Left cardiac atrium (tissue), 4 donors: ENCODE data around the gene RHBDD1. TPM values are rescaled to one million over a fixed set of nuclear protein-coding genes. Genes with fewer than 3 reads are reported as not detected.
A peak's percentile ranks its signal among the peaks of the same experiment; 100 is the strongest.

ENCODE experiments used
- ATAC-seq, 2 donors: fragments of 200-7000 bp; cut with Tn5 transposase; one replicate each; pipeline ENCODE4 v1.9.1; 2020; ENCODE audit warnings: mild to moderate bottlenecking in 2 of 2, moderate library complexity in 2 of 2
- DNase-seq: peaks from one replicate; pipeline ENCODE4 v3.0.0-alpha.2; 2020
- intact Hi-C, 2 donors: fragments of 100-400 bp; cut with DNase I; formaldehyde crosslinking; loops; one replicate each; pipeline versions ENCODE4 v1.14.1 to v1.15.1; 2022 to 2023
- total RNA-seq, 2 donors: library from RNA; stranded (reverse); fragmentation: NEBNext Ultra II Directional; extraction: Animal tissue kit (Norgen Biotek cat#: 25700); gene quantifications; one replicate each; pipeline ENCODE4 v1.2.1, GENCODE V29; 2021
- donor health status: DM: no; HTN: yes; CAD: no.
- donor health status: DM: no; HTN: yes; CAD: no; lungs with severe emphysema.
- donor health status: DM: yes; HTN: yes; CAD: no.
- donor health status: Dilated cardiomyopathy.

The RHBDD1 gene
- total RNA-seq, 2 donors from 2014 or later, result 35.6 to 38.1 TPM

GRCh38 chr2:226962176-226962773 lies 126.4 kb downstream of the RHBDD1 start:
- intact Hi-C loops, result no loop called here
- DNase-seq (no peak), ATAC-seq (no peak)

DNA sequence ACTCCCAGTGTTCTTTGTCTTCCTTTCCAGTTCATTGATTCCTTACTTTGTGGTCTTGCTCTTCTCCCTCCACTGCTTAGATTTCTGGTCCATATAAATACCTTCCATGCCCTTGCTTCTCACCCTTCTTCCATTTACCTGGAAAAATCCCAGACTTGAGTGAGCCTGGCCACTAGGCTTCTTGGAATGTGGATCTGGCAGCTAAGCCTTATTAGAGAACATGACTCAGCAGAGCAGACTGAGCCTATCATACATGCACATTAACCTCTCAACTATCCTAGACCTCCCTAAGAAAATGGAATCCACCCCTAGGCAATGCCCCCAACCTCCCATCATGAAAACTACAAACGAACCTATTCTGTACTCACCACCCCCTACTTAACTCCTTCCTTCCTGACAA lies 127.7 kb downstream of the RHBDD1 start:
- peak in 1 of 2 donors; percentile 44 for ATAC-seq
- intact Hi-C loops, result no loop called here
- DNase-seq, result no peak

DNA sequence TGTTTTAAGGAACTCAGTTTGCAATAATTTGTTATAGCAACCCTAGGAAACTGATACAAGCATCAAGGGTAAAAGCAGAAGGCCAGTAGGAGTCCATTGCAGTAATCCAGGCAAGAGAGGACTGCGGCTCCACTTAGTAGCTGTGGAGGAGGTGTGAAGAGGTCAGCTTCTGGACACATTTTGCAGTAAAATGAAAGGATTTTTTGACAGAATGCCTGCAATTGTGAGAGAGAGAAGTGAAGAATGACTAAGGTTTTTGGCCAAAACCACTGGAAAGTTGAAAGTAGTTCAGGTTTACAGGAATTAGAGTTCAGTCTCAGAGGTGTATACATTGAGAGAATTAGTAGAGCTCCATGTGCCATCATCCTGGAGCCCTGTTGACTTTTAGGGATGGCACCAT lies 129.5 kb downstream of the RHBDD1 start:
- intact Hi-C loops, result no loop called here
- ATAC-seq (no peak), DNase-seq (no peak)

GRCh38 chr2:226969417-226970080 lies 133.7 kb downstream of the RHBDD1 start:
- intact Hi-C loops, result no loop called here
- ATAC-seq (no peak), DNase-seq (no peak)

GRCh38 chr2:226970362-226970761 lies 134.5 kb downstream of the RHBDD1 start:
- intact Hi-C loops, result no loop called here
- DNase-seq (no peak), ATAC-seq (no peak)

DNA sequence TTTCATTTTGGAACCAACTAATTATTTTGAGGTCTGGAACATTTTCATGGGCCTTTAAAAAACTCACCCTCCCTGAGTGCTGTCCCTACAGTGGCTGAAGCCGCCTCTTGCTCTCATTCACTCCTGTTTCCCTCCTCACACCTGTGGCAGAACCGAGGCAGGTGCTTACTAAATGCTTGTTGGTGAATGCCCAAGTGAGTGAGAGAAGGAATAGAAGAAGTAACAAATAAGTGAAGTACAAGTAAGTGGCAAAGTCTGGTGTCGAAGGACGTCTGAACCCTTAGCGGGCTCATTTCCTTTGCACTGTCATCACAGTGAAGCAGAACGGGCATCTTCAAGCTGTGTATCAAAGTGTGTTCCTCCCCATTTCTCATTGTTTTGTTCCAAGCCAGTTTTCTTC lies 135.2 kb downstream of the RHBDD1 start:
- no peak for ATAC-seq
- intact Hi-C loops, result no loop called here
- DNase-seq, result no peak

DNA sequence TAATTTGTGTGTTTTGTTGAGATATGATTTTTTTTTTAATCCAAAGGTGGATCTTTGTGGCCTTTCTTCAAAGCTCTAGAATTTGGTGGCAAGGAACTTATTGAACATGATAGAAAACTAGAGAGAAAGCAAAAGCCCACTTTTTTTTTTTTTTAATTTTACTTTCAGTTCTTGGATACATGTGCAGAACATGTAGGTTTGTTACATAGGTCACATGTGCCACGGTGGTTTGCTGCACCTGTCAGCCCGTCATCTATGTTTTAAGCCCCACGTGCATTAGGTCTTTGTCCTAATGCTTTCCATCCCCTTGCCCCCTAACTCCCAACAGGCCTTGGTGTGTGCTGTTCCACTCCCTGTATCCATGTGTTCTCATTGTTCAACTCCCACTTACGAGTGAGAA lies 135.9 kb downstream of the RHBDD1 start:
- ATAC-seq (no peak), DNase-seq (no peak)
- intact Hi-C loops, result no loop called here

- DNase-seq, result no peak
- ATAC-seq, result no peak
- intact Hi-C loops, result no loop called here
Observed at GRCh38 chr2:226973816-226974215, 138.0 kb downstream of the RHBDD1 start.

GRCh38 chr2:226977775-226978190 lies 141.9 kb downstream of the RHBDD1 start:
- ATAC-seq, result no peak
- no peak for DNase-seq
- intact Hi-C loops, result no loop called here

GRCh38 chr2:226978300-226978699 lies 142.4 kb downstream of the RHBDD1 start:
- no peak for ATAC-seq
- no peak for DNase-seq
- intact Hi-C loops, result no loop called here

GRCh38 chr2:226979004-226979403 lies 143.2 kb downstream of the RHBDD1 start:
- intact Hi-C loops, result no loop called here
- ATAC-seq, result no peak
- DNase-seq, result no peak

DNA sequence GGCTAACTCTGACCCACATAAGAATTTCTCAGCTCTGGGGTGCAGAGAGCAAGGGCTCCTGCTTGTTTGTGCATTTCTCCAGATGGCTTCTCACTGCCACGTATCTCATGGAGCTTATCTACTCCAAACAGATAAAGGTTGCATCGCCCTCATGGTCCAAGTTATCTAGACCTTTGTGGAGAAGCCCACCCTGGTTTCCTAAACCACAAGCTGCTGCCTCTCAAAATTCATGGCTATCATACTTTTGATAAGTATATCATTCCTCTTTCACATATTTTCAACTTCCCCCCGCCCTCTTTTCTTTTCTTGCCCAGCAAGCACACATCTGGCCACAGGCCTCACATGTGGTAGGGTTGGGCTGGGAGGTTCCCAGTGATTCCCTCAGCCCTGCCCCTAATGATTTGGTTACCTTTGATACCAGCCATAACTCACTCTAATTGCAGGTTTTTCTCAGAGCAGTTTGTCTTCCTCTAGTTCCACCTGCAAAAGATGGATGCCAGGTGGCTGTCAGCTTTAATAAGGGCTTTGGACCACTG lies 146.0 kb downstream of the RHBDD1 start:
- ATAC-seq (no peak), DNase-seq (no peak)
- intact Hi-C loops, result loop anchor here in 1 of 2 donors (5.0 kb wide), 1 partner anchor 170 kb away; no protein-coding TSS in a partner anchor

DNA sequence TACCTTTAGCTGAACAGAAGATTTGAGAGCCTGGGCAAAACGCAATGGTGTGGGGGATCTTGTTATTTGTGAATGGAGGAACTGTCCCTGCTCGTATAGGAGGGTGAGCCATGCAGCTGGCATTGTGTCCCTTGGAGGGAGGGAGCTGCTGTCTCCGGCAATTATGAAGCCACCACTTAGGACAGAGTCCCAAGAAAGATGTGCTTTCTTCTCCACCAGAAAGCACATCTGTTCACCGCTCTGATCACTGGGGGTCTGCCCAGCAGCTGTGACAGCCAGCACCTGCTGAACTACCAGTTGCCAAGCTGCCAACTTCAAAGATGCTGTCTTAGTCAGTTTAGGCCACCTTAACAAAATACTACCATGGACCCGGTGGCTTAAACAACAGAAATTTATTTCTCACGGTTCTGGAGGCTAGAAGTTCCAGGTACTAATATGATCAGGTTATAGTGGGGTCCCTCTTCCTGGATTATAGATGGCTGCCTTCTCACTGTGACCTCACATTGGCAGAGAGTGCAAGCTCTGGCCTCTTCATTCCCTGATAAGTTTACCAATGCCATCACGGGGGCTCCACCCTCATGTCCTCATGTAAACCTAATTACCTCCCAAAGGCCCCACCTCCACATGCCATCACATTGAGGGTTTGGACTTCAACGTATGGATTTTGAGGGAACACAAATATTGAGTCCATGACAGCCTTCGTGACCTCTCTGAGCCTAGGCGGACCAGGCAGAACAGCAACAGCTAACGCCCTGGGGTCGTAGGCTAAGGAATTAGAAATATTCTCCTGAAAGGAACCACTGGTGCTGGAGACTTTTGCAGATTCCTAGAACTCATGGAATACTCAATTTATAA lies 148.3 kb downstream of the RHBDD1 start:
- DNase-seq (no peak), ATAC-seq (no peak)
- intact Hi-C loops, result loop anchor here (2.0 to 5.0 kb wide), 4 partner anchors 172 to 1313 kb away; no protein-coding TSS in a partner anchor

- DNase-seq (no peak), ATAC-seq (peak; percentile 65 to 84)
- intact Hi-C loops, result loop anchor here (2.0 to 5.0 kb wide), 4 partner anchors 173 to 1314 kb away; no protein-coding TSS in a partner anchor
Observed at GRCh38 chr2:226984750-226985582, 149.1 kb downstream of the RHBDD1 start.

DNA sequence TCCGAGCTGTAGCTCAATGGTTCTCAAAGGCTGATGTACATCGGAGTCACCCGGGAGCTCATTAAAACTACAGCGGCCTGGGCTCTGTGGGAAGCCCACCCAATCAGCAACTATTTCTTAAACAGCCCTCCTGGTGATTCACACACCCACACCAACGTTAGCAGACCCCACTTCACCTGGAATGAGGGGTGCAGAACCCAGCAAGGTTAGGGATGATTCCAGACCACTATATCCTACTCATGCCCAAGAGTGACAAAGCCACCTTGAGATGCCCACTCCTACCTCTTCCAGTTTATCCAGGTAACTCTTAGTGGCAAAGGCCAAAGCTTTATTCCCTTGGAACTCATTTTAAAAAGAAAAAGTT lies 149.7 kb downstream of the RHBDD1 start:
- no peak for DNase-seq
- no peak for ATAC-seq
- intact Hi-C loops, result loop anchor here in 1 of 2 donors (2.0 kb wide), 3 partner anchors 183 to 1315 kb away; no protein-coding TSS in a partner anchor

DNA sequence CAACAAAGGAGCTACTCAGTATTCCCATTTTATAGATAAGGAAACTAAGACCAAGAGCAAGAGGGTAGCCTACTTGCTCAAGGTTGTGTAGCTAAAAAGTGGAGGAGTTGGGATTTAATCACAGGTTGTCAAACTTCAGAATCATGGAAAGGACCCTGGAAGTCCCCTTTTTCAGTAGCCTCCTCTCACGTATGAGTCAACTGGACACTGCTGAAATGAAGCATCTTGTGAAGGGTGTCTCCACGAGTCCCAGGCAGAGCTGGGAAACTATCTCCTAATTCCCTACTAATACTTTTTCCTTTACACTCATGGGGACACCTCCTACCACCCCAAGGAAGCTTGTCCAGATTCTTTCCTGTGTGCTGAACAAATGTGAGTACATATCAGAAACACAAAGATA lies 155.8 kb downstream of the RHBDD1 start:
- DNase-seq (no peak), ATAC-seq (no peak)
- intact Hi-C loops, result no loop called here

DNA sequence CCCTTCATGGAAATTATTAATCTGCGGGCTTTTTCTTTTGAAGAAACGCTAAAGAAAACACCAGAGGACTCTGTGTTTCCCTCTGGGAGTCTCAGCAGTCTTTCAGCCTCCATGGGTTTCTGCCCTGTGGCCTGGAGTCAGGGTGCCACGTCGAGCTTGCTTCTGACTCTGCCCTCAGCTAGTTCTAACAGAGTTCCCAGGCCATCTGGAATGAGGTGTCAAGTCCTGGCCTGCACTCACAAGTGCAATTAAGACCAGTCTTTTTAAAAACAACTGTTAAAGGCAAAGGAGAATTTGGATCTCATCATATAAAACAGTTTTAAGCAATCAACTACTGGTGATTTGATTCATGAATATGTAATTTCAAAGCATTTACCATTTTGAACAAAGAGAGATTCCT lies 157.3 kb downstream of the RHBDD1 start:
- ATAC-seq, result no peak
- DNase-seq, result no peak
- intact Hi-C loops, result no loop called here

GRCh38 chr2:226994775-226995174 lies 158.9 kb downstream of the RHBDD1 start:
- no peak for ATAC-seq
- intact Hi-C loops, result no loop called here
- DNase-seq, result no peak

- intact Hi-C loops, result no loop called here
- DNase-seq (peak; percentile 74), ATAC-seq (peak; percentile 70 to 80)
Observed at GRCh38 chr2:226995625-226996041, 159.8 kb downstream of the RHBDD1 start.
